ENCODE measurements around the gene HOXA7.

The HOXA7 gene

DNA sequence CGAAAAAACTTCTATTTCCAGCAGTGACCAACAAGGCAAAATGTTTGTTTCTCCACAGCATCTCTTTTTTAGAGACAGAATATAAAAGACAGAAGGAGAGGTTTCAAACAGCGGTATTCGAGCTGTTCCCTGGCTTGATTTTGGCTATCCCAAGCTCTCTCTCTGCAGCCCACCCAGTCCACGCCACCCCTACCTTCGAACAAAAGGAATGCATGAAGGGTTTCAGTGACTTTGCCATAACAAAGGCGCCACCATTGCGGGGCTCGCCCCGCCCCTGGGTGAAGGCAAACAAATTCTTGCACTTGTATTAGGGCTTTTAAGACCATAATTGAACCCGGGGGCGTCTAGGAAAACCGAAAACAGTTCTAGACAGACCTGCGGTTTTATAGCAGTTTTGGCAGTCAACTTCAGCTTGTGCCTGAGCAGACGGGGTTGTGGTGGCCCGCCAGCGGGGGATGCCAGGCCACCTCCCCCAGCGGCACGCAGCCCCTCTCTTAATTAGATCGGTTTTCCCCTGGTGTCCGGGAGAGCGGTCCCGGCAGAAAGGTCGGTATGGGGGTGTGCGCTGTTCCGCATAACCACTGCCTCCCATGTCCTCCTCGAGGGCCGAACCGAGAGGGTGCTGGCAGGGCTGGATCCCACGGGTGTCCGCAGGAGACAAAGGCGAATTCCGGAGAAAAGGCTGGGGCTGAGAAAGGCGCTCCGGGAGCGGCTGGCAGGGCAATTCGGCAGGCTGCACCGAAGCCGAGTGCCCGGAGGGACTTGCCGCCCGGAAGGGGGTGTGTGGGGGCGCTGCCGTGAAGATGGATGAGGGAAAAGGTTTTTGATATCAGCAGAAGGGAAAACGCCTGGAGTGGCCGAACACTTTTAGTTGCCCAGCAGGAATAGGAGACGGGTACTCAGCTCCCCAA is 31.3 kb upstream of the HOXA7 start:
- Histone ChIP-seq H4K20me1 (ENCODE audit: insufficient read depth) (no peaks in the 10 kb centered on the region), H3K27me3 (ENCODE audit: insufficient read depth, low read depth) (peaks cover 12% of the 10 kb centered on the region; the same call in 1 of the 2 replicates), H3K4me1 (ENCODE audit: low read depth, poor library complexity, severe bottlenecking) (peaks cover 8% of the 10 kb centered on the region), H3K36me3 (ENCODE audit: insufficient read depth) (no peaks in the 10 kb centered on the region), H2AFZ (ENCODE audit: low read depth) (peak overlapping the region; percentile 31; the same call in 1 of the 2 replicates), H3K79me2 (ENCODE audit: insufficient read depth, low read depth) (no peaks in the 10 kb centered on the region), H3K27ac (no peak overlapping the region), H3K9ac (no peak overlapping the region), H3K4me2 (peak overlapping the region; percentile 32; the same call in 1 of the 2 replicates), H3K4me3 (IDR thresholded peaks at IDR 0.05; ENCODE audit: insufficient read depth, low read depth, low read length) (no peak overlapping the region)
- no peak for TF ChIP-seq CTCF (conservative IDR thresholded peaks at IDR 0.05; ENCODE audit: low read depth, low read length)

- Histone ChIP-seq H3K9ac (no peak overlapping the region), H2AFZ (ENCODE audit: low read depth) (no peak overlapping the region), H3K4me2 (no peak overlapping the region), H4K20me1 (ENCODE audit: insufficient read depth) (no peaks in the 10 kb centered on the region), H3K4me1 (ENCODE audit: low read depth, poor library complexity, severe bottlenecking) (peaks cover 8% of the 10 kb centered on the region), H3K79me2 (ENCODE audit: insufficient read depth, low read depth) (no peaks in the 10 kb centered on the region), H3K27me3 (ENCODE audit: insufficient read depth, low read depth) (peaks cover 12% of the 10 kb centered on the region; the same call in 1 of the 2 replicates), H3K27ac (no peak overlapping the region), H3K4me3 (IDR thresholded peaks at IDR 0.05; ENCODE audit: insufficient read depth, low read depth, low read length) (no peak overlapping the region), H3K36me3 (ENCODE audit: insufficient read depth) (no peaks in the 10 kb centered on the region)
- TF ChIP-seq CTCF (conservative IDR thresholded peaks at IDR 0.05; ENCODE audit: low read depth, low read length): no peak
Measured at GRCh38 chr7:27186668-27187474, 30.4 kb upstream of the HOXA7 start.

- Histone ChIP-seq H3K27ac (no peak overlapping the region), H3K79me2 (ENCODE audit: insufficient read depth, low read depth) (no peaks in the 10 kb centered on the region), H4K20me1 (ENCODE audit: insufficient read depth) (no peaks in the 10 kb centered on the region), H3K27me3 (ENCODE audit: insufficient read depth, low read depth) (peaks cover 12% of the 10 kb centered on the region; the same call in 1 of the 2 replicates), H3K9ac (no peak overlapping the region), H3K4me3 (IDR thresholded peaks at IDR 0.05; ENCODE audit: insufficient read depth, low read depth, low read length) (no peak overlapping the region), H3K4me1 (ENCODE audit: low read depth, poor library complexity, severe bottlenecking) (peaks cover 8% of the 10 kb centered on the region), H3K4me2 (no peak overlapping the region), H3K36me3 (ENCODE audit: insufficient read depth) (no peaks in the 10 kb centered on the region), H2AFZ (ENCODE audit: low read depth) (no peak overlapping the region)
- TF ChIP-seq CTCF (conservative IDR thresholded peaks at IDR 0.05; ENCODE audit: low read depth, low read length): no peak
Measured at GRCh38 chr7:27185854-27186667, 29.6 kb upstream of the HOXA7 start.

Data from KMS-11 (cell line).